Stimulated activated CD4-positive, alpha-beta T cell treated with anti-CD3 and anti-CD28 coated beads, Interleukin-1b, Interleukin-23, amount 100 ng/mL, for 48 hours (primary cell): Measurements from ENCODE around the gene VPS8.

ENCODE experiments used
- DNase-seq: peaks from one replicate; pipeline ENCODE4 v3.0.0-alpha.2; 2020

Gene VPS8, protein sequence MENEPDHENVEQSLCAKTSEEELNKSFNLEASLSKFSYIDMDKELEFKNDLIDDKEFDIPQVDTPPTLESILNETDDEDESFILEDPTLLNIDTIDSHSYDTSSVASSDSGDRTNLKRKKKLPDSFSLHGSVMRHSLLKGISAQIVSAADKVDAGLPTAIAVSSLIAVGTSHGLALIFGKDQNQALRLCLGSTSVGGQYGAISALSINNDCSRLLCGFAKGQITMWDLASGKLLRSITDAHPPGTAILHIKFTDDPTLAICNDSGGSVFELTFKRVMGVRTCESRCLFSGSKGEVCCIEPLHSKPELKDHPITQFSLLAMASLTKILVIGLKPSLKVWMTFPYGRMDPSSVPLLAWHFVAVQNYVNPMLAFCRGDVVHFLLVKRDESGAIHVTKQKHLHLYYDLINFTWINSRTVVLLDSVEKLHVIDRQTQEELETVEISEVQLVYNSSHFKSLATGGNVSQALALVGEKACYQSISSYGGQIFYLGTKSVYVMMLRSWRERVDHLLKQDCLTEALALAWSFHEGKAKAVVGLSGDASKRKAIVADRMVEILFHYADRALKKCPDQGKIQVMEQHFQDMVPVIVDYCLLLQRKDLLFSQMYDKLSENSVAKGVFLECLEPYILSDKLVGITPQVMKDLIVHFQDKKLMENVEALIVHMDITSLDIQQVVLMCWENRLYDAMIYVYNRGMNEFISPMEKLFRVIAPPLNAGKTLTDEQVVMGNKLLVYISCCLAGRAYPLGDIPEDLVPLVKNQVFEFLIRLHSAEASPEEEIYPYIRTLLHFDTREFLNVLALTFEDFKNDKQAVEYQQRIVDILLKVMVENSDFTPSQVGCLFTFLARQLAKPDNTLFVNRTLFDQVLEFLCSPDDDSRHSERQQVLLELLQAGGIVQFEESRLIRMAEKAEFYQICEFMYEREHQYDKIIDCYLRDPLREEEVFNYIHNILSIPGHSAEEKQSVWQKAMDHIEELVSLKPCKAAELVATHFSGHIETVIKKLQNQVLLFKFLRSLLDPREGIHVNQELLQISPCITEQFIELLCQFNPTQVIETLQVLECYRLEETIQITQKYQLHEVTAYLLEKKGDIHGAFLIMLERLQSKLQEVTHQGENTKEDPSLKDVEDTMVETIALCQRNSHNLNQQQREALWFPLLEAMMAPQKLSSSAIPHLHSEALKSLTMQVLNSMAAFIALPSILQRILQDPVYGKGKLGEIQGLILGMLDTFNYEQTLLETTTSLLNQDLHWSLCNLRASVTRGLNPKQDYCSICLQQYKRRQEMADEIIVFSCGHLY (N-terminal part only)

DNA sequence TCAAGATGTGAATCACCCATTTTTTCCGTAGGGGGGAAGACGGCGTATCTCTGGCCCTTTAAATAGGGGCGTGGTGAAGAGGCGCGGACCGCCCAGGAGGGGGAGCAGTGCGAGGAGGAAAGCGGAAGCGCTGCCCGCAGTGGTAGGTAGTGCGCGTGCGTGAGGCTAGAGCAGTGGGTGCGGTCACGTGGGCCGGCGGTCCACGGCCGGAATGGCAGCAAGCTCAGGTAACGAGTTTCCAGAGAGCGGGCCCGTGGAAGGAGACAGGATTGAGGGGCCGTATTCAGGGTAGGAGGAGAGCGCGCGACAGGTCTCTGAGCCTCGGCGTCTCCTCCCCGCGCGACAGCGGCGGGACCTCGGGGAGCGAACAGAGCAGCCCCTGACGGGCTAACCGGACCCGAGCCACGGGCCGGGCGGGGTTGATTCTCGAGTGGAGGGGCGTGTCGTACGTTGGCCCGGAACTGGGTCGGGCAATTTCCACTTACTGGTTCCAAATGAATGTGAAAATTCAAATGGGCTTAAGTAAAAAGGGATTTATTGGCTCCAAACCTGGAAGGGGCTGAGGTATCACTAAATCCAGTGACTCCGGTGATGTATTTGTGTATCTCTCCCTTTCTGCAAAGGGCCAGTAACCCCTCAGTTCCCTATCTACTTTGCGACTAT is at the start of gene VPS8:
Gene VPS8, plus strand, starts transcription at position 168 of the 663 bp plus-strand sequence. CDS start 12,467 bp downstream, outside the sequence.
- DNase-seq, result peak; percentile 97

DNA sequence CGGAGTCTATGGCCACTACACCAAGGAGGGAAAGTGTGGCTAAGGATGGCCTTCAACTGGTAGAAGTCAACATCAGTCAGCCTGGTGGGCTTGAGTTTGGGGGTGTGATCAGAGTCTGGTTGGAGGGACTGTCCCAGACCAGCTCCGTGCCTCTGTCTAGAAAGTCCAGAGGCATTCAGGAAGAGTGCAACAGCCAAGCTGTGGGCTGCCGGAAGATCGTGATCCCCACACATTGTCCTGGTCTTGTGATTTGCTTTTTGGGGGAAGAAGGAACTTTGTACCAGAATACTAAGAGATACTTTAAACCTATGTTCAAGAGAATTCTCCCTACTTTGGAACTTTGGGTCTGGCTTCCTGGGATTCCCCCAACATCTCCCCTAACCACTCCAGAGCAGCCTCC is 47.8 kb upstream of the VPS8 start:
- no peak for DNase-seq

DNA sequence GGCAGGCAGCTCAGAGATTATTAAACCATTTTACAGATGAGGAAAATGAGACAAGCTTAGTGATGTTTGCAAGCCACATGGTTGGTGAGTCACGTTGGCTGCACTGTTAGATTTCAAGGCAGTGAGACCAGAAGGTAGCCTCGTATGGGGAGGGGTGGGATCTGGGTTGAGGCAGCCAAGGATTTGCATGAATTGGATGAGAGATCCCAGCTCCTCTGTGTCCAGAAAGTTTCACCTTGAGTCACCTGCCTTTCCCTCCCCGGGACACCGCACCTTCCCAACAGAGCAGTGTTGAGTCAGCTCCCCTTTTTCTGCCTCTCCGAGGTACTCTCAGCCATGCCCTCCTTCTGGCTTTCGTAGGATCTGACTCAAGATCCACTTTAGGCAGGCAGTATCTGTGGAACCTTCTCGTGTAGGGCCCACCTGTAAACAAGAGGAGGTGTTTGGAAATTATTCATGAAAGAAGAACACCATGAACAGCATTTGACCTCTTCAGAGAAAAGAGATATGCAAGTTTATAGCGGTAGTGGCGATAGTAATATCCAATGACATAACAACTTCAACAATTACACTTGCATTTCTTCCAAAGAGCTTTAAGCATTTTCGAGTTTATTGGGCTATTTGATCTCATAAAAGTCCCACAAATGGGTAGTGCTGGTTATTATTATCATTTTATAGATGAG is 46.8 kb upstream of the VPS8 start:
- DNase-seq, result no peak

DNA sequence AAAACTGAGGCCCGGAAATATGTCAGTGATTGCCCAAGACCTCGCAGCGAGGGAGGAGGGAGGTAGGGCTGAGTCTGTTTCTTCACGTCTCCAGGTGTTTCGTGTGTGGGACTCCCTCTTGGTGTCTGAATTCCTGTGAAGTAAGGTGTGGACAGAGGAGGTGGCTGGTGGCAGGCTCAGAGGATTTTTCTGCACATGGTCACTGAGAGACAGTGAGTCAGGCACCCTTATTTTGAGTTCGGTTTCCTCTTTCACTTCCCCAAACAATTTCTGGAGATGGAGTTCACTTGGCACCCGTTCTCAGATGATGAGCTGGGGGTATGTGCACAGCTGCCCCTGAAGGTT is 46.3 kb upstream of the VPS8 start:
- no peak for DNase-seq

DNA sequence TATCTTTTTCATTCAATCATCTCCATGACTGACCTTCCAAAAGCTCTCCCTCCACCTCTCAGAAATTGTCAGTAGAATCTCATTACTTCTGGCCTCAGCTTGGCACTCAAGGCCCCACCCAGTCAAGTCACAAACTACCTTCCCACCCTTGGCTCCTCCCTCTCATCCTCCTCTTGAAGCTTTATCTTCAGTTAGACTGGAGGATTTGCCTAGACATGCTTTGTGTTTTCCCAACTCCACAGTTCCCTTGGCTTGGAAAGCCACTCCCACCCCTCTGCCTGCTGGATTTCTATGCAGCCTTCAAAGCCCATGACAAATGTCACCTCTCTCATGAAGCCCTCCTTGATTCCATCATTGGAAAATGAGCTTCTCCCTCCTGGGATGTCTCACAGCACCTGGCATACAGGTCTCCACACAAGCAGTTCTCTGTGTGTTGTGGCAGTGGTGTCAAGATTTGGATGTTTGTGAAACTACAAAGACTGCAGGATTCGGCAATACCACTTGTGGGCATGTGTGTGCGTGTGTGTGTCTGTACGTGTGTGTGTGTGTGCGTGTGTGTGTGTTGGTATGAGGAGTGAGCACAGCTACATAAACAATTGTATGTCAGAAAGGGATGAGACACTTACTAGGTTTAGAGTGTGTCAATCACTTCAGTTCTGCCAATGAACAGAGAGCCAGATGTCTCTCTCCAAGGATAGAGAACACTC is 45.3 kb upstream of the VPS8 start:
- no peak for DNase-seq

DNA sequence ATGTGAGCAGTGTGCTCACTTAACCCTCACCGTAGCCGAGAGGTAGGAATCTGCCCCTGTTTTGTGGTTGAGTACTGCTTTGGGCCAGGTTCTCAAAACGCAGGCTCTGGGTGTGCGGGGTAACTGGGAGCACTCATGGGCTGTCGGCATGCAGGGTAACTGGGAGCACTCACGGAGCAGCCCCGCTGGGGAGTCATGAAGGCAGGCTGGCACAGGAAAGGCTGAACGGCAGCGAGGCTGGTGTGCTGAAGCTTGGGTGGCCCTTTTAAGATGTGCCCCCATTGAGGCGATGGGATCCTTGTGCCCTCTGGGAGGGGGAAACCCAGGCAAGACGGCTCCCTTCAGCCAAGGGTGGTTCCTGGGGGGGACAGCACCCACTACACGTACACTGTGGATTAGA is 44.6 kb upstream of the VPS8 start:
- no peak for DNase-seq

DNA sequence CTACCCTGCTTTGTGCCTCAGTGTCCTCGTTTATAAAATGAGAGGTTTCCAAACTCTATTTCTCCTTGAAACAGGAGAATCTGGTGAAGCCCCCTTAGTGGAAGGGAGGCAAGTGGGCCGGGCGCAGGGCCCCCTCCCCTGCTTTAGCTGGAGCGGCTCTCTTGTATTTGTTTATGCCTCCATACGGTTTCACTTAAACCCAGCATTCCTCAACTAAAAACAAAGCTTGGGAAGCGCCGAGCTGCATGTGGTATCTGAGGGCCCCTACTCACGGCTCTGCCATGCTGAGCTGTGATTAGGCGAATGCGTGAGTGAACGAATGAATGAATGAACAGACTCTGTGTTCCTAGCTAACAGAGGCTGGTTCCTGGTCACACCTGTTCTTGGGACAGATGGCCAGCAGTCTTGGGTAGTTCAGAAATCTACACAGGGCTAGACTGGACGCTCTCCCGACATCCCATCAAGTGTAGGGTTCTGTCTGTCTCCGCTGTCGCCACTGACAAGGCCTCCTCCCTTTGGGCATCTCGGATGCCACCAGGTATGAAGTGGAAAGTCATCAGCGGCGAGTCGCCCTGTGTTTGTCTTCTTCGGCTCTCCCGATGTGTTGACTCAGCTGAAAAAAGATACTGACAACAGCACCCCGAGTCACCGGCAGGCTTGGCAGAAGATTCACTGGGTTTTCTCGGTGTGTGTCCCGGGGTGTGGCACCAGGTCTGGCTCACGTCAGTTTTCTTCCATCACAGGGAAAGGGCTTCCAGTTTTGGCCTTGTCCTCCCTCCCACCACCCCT is 42.4 kb upstream of the VPS8 start:
- no peak for DNase-seq

DNA sequence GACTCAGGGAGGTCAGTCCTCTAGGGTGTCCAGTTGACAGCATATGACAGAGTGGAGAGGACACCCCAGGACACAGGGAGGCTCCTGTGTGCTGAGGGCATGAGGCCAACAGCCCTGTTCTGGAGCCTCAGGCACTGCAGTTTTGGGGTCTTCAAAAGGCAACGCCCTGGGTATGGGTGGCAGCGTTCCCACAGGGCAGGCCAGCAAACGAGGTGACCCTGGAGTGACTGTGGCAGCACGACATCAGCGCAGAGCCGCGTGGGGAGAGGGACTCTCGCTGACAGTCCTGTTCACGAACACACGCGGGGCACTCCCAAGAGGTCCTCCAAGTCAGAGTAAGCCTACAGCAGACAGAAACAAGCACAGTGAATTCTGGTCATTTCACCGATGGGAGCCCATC is 41.4 kb upstream of the VPS8 start:
- DNase-seq, result no peak

DNA sequence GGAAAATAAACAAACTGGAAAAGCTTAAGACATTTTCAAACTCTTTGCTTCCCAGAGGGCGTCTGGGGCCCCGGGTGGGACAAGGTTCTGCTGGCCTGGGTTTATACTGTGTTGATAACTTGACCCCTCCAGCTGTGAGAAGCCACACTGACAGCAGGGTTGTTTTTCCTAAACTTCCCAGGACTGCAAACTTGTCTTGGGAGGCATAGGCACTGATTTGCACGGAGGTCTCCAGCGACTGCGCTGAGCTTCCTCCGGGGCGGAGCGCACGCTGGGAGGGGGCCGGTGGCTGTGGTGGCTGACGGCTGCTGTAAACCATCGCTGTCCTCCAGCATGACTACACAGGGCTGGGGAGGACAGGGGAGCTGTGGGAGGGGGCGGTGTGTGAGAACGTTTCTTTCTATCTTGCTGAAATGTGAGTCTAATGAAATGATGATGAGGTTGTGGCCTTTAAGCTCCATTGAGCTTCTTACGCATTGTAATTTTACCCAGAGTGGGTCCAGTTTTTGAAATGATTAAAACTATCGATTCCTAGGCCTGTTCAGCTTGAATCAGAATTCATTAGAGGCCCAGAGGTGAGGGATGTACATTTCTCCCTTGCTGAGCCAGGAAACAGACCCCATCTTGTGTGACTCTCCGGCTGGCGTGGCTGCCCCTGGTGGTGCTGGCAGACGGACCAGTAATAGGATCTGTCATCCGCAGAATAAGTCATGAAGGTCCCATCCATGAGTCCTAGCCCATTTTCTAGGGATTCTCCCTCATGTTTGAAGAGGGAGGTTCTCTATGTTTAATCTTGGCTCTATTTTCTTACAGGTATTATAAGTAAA is 40.5 kb upstream of the VPS8 start:
- DNase-seq, result no peak

DNA sequence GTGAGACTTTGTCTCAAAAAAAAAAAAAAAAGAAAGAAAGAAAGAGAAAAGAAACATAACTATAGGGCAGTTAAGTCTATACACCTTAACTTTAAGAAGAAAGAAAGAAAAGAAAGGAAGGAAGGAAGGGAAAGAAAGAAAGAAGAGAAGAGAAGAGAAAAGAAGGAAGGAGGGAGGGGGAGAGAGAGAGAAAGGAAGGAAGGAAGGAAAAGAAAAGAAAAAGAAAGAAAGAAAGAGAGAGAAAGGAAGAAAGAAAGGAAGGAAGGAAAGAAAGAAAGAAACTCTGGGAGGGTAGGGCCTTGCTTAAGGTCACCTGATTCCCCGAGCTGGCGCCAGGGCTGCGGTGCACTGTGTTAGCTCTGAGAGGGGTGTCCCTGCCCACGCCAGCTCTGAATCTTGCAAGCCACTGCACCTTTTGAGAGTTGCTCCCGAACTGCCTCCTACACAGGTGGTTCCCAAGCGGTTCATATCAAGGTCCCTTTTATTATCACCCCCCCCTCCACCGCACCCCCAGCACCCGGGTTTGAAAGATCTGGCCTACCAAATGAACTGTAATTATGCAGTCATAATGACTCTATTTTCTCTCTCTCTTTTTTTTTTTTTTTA is 39.2 kb upstream of the VPS8 start:
- no peak for DNase-seq

DNA sequence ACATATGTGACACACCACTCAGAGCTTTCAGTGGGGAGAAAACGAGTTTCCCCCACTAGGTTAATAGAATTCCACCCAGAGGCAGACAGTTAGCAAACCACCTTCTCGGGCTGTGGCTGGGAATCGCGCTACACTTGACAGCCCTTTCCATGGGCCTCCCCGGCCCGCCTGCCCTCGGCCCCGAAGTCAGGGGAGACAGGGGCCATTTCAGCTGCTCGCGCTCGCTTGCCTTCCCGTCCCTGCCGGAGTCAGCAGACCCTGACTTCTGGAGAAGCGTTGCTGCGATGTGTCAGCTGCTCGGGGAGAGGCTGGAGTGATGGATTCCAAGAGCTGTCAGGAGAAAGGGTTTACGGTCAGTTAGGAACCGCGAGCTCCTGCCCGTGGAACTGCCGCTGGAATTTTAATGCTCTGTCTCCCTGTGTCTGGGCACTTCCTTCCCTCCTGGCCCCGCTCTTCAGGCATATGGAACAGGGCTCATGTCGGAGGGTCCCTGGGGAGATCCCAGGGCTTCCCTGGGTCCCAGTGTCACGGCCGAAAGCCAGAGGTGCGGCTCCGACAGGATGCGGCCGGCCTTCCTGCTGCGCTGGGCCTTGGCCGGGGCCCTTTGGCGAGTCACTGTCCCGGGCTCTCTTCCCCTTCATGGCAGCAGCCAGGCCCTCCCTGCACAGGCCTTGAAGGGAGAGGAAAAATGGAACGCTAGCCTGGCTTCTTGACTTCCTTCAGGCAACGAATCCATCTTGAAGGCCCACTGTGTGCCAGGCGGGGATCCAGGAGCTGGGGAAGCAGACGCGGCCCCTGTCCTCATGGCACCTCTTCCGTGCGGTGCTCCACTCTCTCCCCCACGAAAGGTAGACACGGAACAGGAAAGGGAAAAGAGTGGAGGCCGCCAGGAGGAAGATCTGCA is 38.4 kb upstream of the VPS8 start:
- DNase-seq, result no peak

DNA sequence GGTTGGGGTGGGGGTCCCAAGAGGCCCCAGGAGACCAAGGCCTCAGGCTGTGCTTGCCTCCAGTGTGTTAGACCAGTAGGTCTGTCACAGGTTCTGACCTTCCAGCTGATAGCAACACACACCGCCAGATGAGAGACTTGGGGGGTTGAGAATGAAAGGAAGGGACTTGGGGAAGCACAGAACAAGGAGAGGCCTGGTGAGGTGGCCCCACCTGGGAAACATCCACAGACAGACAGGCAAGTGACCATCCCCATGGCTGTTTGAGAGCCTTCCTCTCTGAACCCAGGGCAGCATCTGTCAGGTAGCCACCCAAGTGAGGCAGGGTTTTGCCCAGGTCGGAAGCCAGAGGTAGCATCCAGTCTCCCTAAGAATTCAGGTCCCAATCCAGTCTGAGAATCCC is 35.0 kb upstream of the VPS8 start:
- DNase-seq, result no peak

DNA sequence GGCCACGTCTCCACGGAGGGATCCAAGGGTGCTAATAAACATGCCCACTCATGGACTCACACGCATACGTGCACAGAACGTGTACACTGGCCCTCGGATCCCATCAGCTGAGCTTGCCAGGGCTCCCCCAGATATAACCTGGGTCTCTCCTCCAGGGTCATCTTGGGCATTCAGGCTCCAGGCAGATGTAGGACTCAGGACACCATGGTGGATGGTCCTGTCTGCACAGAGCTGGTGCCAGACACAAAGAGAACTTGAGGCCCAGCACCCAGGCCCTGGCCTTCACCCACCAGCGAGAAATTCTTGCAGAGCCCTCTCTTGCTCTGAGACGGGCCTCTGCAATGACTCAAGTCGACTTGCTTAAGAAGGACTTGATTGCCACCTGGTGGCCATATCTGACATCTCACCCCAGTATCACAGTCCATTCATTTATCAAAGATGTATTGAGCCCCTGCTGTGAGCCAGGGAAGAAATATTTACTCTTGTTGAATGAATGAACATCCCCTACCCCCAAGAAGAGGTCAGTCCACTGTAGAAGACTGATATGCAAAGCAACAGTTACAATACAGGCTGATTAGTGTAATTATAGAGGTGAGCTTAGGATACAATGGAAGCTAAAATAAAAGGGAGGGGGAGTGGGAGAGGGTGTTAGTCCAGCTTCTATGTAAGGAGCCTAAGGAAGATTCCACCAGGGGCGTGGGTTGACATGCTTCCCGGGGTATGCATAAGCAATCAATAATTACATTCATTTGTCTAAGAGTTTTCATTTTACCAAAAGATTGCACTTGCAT is 34.2 kb upstream of the VPS8 start:
- peak; percentile 85 for DNase-seq

DNA sequence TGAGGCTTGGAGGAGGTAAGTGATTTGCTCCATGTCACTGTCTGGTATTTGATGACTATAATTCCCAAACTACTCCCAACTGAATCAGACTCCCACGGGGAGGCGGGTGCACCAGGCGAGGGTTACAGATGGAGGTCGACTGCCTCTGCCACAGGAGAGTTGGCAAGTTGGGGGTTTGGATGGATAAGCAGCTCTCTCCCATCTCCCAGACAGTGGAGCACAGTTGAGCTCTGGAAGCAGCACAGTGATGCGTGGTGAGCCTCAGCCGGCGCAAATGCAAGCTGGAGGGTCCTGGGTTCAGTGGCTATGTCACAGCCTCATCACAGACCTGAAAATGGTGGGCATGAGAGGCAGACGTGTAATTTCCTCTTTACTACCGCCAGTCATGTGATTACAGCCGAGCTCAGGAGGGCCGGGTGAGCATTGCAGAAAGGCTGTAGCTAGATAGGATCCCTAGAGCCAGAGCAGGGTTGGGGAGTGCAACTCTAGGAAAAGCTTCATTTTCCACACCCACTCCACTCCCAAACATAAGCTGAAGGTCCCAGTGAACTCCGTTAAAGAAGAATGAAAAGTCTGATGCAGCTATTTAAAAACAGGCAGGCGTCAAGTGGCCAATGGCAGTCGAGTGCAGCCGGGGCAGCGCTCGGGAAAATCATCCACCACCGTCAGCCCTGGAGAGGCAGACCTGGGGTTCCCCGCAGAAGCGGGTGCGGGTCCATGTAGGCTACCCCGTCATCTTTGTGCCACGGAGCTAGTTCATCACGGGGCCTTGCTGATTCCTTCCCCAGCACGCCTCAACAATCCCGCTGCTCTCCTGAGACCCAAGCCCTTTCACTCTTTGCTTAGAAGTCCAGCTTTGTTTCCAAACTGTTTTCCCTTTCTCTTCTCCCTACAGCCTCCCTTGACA is 33.3 kb upstream of the VPS8 start:
- no peak for DNase-seq

DNA sequence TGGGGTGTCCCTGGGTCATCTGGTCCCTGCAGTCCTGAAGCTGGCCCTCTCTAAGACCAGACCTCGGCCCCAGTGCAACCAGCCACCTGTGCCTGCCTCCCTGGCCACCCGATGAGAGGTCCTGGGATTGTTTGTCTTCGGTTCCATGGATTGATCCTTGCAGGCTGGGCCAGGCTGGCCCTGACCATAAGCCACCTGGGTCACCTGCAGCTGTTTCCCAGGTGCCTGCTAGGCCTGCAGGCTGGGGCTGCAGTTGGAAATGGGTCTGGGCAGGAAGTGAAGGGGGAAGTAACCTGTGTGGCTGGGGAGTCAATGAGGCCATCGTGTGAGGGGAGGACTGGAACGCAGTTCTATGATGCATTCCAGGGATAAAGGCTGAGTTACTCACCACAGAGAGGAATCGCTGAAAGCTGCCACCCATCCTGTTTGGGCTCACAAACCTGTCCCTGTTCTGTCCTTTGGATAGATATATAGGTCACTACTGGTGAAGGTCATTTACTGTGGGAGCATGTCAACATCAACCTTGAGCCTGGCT is 30.9 kb upstream of the VPS8 start:
- no peak for DNase-seq

DNA sequence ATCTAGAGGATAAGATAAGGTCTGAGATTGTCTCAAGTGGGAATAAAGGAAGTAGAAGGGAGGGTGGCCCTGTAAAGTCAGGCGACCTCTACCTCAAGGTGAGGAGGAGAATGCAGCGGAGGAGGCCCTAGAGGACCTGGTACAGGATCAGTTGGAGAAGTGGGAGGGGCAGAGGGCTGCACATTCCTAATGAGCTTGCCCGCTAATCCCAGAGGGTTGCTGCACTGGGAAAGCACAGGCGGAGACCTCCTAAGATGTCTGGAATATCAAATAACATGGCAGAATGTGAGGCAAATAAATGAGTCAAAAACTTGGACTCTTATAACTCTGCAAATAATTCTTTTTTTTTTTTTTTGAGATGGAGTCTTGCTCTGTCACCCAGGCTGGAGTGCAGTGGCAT is 30.2 kb upstream of the VPS8 start:
- DNase-seq, result no peak
